SHP77 (cell line): ENCODE results near the gene NFILZ.

Experiments
- DNase-seq, 2 experiments: peaks; one replicate each; lab custom pipeline; 2025; lab: John Stamatoyannopoulos, UW

The NFILZ gene

DNA sequence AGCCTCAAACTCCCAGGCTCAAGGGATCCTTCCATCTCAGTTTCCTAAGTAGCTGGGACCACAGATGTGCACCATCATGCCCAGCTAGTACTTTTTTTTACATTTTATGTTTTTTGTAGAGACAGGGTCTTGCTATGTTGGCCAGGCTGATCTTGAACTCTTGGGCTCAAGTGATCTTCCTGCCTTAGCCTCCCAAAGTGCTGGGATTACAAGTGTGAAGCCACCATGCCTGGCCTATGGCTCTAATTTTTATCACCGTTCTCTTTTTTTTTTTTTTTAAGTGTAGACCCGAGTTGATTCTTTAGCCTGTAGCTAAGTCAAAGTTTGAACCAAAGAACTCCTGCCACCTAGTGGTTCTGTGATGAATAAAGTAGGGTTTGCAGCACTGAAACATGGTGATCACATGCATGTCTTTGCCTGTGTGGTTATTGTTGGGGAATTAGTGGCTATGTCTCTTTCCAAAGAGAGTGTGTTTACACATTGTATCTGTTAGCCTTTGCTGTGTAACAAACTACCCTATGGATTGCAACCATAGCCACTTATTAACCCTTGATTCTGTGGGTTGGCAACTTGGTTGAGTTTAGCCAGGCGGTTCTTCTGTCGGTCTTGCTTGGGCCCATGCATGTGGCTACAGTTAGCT lies 11.6 kb downstream of the NFILZ start:
- peak in 1 of 2 experiments; percentile 39 for DNase-seq

DNA sequence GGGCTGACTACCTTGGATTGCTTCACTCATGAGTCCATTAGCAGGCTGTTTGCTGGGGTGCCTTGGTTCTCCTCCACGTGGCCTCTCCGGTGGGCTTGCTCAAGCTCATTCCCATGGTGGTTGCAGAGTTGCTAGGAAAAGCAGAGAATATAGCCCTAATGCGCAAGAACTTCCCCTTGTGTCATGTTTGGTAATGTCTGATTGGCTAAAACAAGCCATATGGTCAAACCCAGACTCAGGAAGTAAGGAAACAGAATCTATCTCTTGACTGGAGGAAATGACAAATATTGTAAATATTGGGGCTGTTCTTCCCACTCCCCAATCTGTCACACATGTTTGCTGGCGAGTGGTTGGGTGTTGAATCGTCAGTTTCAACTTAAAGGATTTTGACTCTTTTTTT lies 12.1 kb downstream of the NFILZ start:
- DNase-seq, result no peak

GRCh38 chr19:8643860-8644653 lies 13.6 kb downstream of the NFILZ start:
- DNase-seq, result no peak

DNA sequence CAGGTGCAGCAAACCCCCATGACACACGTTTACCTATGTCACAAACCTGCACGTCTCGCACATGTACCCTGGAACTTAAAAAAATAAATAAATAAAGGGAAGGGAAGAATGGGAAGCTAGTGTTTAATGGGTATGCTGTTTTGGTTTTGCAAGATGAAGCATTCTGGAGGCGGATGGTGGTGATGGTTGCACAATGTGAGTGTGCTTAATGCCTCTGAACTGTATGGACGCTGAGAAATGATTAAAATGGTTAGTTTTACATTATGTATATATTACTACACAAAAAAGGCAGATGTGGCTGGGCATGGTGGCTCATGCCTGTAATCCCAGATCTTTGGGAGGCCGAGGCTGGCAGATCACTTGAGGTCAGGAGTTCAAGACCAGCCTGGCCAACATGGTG lies 17.8 kb downstream of the NFILZ start:
- DNase-seq, result no peak

- peak; percentile 48 to 58 for DNase-seq
Measured at GRCh38 chr19:8654591-8655339, 24.3 kb downstream of the NFILZ start.

GRCh38 chr19:8655340-8655709 lies 24.9 kb downstream of the NFILZ start:
- DNase-seq, result peak; percentile 62 to 81

GRCh38 chr19:8657869-8658268 lies 27.4 kb downstream of the NFILZ start:
- no peak for DNase-seq

- no peak for DNase-seq
Measured at GRCh38 chr19:8659905-8660304, 29.5 kb downstream of the NFILZ start.

GRCh38 chr19:8662263-8662662 lies 31.8 kb downstream of the NFILZ start:
- DNase-seq, result no peak

- DNase-seq, result no peak
Measured at GRCh38 chr19:8663920-8664670, 33.7 kb downstream of the NFILZ start.

GRCh38 chr19:8664671-8665057 lies 34.2 kb downstream of the NFILZ start:
- DNase-seq, result no peak

- no peak for DNase-seq
Measured at GRCh38 chr19:8665468-8666213, 35.2 kb downstream of the NFILZ start.

DNA sequence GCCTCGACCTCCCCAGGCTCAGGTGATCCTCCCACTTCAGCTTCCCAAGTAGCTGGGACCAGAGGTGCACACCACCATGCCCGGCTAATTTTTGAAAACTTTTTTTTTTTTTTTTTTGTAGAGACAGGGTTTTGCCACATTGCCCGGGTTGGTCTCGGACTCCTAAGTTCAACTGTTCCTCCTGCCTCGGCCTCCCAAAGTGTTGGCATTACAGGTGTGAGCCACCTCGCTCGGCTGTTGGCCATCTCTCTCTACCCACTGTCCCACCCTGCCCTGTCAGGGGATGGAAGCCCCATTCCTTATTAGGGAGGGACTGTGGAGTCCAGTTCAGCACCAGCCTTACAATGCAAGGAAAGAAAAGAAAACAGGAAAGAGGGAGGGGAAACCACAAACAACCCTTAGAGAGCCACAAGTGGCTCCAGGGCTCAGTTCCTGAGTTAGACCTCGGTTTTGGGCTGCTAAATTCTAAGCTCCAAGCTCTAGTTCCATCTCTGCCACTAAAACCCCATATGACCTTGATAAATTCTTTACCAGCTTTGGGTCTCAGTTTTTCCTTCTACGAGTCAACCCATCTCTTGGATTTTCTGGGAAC lies 36.5 kb downstream of the NFILZ start:
- DNase-seq, result no peak

DNA sequence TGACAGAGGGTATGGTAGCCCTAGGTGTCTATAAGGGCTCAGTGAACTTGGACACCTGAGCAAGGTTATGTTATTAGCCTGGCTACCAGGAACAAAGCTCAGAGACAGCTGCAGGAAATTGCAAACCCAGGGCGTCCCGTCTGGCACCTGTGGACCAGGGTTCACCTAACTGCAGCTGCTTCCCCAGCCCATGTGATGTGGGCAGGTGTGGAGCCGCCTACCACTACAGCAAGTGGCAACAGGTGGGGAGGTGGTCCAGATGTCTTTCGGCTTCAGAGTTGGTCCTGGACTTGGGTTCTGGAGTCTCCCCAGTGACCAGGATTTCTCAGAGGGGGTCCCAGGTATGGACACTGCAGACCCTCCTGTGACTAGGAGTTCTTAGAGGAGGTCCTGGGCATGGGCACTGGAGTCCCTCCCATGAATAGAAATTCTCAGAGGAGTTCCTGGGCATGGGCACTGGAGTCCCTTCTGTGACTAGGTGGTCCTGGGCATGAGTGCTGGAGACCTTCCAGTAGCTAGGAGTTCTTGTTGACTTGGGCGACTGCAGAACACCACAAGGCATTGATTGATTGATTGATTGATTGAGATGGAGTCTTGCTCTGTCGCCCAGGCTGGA lies 43.0 kb downstream of the NFILZ start:
- DNase-seq, result no peak

- DNase-seq, result no peak
Measured at GRCh38 chr19:8675066-8675465, 44.6 kb downstream of the NFILZ start.

DNA sequence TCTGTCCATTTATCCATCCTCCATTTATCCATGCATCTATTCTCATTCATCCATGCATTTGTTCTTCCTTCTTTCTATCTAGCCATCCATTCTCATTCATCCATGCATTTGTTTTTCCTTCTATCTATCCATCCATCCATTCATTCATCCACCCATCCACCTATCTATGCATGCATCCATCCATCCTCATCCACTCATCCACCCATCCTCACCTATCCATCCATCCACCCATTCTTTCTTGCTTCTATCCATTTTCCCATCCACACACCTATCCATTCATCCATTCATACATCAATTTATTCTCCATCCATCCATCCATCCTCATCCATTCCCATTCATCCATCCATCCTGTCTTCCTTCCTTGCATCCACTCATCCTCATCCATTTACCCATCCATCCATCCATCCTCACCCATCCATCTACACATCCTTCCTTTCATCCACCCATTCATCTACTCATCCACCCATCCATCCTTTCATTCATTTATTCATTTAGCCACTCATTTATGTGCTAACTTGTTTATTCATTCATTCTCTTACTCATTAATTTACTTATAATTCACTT lies 47.9 kb downstream of the NFILZ start:
- no peak for DNase-seq
